SHP77 (cell line): ENCODE results near the gene PSMD5.

Experiments used
- DNase-seq, 2 experiments: peaks; one replicate each; lab custom pipeline; 2025; lab: John Stamatoyannopoulos, UW

PSMD5 gene

DNA sequence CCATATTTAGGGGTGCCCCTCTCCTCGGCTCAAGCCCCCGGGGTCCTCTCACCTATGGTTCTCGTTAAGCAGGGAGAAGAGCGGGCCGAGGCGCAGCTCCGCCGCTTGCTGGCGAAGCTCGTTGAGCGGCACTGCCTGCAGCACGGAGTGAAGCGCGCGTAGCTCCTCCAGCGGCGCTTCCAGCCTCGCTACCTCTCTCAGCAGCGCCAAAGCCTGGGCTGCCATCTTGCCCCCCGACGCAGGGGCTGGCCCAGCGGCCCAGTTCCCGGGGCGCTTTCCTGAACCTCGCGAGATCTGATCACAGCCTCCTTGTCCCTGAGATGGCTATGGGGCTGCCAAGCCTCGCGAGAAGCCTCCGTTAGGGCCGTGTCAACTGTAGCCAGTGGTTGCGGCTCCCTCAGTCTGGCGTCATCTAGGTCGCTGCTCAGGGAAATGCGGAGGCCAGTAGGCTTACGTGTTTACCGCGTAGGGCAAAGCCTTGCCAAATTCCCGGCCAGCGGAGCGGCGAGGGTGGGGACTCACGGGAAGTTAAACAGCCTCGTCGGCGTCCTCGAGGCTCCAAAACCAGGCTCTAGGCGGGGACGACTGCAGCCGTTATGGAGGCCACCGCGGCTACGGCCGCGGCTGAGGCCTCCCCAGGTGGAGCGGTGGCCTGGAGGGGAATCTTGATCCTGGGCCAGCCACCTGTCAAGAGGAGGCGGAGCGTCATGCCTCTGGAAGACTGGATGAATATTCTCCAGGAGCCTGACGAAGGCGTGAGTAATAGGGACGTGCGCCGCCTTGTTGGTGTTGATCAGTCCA, at the start of gene PSMD5:
Gene PSMD5, minus strand, starts transcription at position 238 of the 801 bp plus-strand sequence. Its CDS starts 13 bp downstream, at position 225.
- DNase-seq, result peak; percentile 98 to 99

DNA sequence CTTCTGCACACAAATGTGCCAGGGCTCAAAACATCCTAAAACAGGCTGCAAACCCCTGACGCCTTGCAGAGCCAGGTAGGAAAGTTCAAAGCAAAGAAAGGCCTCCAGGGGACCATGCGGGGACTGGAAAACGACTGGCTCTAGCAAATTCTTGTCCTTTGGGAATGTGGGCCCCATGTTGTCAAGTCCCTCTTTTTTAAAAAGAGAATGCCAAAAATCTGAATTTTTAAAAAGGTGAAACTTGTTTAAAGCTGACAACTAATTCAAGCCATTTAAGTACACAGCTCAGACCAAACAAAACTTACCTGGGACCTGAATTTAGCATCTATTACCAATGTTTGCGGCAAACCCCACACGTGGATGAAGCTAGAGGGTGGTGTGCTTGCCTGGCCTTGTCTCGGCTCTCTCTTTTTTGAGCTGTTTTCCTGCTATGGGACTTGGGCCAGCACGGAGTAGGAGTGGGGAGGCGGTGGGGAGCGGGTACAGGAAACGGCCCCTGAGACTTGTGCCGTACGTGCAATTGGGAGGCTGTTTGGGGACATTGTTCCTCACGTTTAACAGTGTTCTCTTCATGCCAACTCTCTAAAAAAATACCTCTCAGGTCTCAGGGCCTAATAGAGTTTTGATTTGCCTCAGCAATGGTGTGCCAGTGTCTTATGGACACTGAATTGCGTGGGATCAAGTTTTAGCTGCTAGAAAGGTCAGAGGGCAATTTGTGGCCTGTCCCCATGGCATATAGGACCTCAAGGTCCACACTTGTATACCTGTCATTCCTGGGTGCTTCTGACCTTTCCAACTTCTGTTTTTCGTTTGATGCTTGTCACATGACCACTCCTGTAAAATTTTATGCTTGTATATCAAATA, 49.4 kb upstream of the PSMD5 start:
- DNase-seq, result no peak

DNA sequence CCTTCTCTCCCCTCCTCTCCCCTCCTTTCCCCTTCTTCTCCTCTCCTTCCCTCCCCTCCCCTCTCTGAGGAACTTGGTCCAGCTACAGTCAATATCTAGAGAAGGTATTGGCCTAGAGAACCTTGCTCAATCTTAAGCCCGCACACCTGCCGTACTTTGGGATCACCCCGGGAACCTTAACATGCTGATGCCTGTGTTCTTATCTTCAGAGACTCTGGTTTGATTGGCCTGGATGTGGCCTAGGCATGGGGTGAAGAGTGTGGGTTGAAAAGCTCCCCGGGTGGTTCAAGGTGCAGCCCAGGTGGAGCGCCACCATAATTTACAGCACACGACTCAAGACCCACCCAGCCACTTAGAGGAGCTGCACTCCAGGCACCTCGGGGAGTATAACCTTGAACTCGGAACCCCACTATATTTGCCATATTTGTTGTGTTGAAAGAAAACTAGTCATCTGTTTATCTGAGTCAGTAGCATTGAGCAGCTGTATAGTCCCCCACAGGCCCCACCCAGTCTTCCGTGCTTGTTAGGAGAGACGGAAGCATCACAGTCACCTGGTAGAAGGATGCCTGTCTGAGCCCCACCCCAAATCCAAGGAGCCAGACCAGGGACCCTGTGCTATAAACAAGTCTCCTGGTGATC, 48.6 kb upstream of the PSMD5 start:
- DNase-seq, result no peak

DNA sequence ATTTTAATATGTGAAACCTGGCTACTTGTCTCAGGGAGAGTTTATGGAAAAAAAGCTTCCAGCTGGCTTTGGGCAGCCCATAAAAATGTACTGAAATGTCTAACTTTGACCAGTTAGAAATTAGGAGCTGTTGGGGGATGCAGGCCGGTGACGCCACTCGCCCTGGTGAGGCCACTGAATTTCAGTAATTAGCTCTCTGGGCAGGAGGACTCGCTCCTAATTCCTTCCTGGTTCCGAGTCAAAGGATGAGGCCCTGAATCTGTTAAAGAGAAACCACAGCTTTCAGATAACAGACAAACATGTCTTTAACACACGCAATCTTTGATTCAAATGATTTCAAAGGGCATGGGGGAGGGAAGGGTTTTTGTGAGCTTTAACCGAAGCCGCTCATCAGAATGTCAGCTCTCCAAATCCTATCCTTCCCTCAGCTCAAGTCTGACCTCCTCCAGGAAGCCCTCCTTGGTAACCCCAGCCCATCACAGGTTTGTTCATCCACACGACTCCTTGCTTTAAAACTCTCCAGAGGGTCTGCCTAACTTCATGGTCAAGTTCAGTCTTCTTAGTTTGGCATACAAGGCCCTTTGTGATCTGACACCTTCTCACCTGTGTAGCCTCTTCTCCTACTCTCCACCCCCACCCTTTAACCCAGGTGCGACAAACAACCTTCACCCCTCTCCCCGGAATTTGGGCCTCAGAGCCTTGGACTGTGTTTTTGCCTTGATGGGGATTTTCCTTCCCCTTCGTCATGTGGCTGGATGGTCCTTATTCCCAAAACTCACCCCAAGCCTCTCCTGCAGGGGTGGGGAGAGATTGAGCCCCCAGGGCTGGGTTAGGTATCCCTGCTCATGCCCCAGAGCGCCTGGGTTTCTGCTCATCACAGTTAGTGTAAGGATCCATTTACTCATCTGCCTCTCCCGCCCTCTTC, 47.9 kb upstream of the PSMD5 start:
- DNase-seq, result no peak

DNA sequence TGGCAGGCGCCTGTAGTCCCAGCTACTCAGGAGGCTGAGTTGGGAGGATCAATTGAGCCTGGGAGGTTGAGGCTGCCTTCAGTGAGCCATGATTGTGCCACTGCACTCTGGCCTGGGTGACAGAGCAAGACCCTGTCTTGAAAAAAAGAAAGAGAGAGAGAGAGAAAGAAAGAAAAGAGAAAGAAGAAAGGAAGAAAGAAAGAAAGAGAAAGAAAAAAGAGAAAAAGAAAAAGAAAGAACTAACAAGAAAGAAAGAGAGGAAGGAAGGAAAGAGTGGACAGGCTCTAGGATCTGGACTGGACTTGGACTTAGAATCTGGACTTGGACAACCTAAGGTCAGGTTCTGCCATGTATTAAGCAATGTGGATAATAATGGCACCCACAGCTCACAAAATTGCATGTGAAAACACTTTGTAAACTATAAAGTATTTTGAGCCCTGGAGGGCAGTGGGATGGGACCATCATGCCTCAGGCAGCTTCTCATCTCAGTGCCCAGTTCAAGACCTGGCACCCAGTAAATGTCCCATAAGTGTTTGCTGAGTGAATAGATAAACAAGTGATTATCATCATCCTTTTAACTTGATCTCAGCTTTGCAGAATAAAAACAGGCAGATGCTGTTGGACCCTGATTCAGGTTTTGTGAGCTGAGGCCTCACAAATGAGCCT, 47.0 kb upstream of the PSMD5 start:
- DNase-seq, result no peak

DNA sequence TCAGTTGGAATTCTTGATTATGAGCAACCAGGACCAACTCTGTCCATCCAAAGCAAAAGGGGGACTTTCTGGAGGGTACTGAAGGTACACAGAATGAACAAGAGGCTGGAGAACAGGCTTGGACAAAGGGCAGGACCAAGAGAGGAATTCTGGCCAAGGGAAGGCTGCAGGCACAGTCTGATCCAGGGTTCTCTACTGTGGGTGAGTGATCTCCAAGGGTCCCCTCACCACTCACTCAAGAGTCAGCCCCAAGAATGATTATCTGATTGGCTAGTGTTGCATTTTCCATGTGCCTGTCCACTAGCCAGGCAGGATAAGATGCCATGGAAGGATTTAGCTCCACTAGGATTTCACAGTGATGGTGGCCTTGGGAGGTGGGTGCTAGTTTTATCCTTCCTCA, 45.9 kb upstream of the PSMD5 start:
- DNase-seq, result no peak

DNA sequence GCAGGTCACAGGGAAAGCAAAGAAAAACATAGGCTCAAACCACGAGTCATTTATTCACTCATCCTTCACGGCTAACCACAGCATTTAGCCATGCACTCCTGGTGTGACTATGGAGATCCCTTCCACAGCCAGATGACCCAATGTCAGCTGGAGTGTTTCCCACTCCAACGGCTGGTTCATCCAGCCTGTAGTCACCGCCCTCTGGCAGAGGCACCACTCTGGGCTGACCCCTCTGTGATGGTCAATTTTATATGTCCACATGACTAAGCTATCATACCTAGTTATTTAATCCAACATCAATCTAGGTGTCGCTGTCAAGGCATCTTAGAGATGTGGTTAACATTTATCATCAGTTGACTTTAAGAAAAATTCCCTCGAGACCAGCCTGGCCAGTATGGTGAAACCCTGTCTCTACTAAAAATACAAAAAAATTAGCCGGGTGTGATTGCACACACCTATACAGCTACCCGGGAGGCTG, 43.8 kb upstream of the PSMD5 start:
- no peak for DNase-seq

DNA sequence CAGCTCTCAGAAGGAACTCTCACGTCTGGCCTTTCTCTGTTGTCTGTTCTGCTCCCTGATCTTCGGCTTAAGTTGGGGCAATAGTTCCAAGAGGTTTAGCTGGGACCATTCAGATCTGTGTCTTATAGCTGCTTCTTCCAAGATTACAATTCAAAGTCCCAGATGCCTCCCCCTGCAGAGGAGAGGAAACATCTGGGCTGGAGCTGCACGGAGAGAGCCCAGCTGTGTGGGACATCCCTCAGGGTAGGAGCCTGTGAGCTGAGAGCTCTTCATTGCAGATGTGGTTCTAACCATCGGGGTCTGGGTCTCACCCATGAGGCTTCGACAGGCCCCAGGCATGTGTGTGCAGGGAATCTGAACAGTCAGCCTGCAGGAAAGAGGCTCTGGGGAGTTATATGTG, 43.2 kb upstream of the PSMD5 start:
- DNase-seq, result no peak

DNA sequence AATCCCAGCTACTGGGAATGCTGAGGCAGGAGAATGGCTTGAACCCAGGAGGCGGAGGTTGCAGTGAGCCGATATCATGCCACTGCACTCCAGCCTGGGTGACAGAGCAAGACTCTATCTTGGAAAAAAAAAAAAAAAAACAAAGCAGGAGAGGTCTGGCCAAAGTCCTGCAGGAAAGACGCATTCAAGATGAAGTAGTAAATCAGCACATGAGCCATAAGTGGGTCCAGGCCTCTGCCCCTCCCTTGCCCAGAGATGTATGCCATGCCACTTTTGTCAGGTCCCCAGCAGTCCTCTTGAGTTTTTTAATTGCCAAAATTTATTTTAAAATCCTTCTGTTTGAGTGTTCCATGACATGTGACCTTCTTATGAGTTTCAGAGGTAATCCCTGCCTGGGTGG, 42.7 kb upstream of the PSMD5 start:
- DNase-seq, result no peak

DNA sequence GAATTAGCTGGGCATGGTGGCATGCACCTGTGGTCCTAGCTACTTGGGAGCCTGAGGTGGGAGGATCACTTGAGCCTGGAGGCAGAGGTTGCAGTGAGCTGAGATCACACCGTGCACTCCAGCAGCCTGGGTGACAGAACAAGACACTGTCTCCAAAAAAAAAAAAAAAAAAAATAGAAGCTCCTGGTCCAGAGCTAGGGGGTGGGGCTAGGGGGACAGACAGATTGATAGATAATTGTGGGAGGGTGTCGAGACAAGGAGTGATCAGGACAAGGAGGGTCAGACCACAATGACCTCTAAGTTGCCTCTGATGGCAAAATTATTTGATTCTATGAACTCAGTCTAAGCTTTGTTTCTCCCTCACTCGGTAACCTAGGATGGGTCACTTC, 40.9 kb upstream of the PSMD5 start:
- DNase-seq, result no peak

DNA sequence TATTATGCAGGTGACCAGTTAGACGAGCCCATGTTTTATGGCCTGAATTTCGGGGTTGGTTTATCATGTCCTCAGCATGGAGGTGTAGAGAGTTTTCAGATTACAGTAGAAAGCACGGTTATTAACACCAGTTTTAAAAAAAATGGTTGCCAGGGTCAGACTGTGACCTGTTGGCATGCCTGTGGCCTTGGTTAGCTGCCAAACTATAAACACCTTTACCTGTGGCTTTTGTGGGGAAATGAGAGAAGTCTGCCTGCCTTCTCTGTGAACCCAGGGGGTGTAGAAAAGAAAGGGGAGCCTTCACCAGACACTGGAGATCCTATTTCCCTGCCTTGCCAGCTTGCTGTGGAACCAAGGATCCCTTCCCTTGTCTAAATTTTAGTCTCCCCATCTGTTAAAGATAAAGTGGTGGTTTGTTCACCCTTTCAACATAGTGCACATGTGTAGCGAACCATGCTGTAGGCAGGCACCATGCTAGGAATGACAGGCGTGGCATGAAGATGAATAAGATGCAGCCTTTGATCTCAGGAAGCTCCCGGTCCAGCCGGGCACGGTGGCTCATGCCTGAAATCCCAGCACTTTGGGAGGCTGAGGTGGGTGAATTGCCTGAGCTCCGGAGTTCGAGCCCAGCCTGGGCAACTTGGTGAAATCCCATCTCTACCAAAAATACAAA, 40.3 kb upstream of the PSMD5 start:
- DNase-seq, result no peak

DNA sequence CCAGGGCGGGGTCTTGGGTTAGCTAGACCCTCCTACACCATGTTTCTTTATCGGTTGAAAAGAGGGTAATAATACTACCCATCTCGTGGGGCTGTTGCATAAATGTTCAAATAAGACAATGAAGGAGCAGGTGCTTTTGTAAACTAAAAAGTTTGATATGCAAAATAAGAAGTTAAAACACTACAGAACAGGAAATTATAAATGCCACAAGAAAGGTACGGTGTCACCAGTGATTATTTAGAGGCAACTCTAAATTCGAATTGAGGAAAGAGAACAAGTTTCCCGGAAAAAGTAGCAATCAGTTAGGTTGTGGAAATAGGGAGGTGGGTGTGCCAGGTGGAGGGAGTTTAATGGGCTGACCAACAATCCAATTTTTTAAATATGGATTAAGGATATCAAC, 36.7 kb upstream of the PSMD5 start:
- DNase-seq, result no peak

DNA sequence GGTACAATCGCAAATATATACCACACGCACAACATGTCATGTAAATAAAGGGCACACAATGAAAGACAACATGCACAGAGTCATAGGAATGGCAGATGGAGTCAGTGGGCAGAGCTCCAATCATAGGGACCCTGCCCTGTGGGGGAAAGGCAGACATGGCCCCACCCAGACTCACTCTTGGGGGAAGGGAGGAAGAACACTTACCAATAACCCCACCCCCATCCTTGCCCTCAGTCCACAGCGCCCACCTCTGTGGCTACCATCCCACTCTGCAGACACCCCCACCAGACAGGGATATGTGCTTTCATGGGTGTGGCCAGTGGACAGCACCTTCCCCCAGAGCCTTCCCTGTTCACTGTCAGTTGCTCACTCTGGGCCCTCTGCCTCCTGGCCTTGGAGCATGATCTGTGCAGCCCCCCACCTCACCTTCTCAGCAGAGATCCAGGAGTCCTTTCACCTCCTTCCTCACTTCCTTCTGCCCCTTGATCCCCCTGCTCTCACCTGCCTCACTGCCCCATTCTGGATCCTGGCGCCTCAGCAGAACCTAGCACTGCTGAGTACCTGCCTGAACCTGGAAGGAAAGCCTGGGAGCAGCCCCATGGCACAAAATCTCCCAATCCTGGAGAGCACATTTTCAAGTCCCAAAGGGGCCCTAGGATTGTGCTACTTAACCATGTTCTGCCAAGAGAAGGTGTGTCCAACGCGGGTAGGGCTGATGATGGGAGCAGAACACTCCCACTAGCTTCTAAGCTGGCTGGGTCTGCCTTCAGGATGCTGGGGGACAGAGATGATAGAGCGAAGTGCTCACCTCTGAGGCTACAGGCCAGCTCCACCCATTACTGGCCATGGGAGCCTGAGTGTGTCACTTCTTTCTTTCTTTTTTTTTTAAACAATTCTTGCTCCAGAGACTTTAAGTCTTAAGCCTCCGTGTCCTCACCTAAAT, 35.7 kb upstream of the PSMD5 start:
- DNase-seq, result peak in 1 of 2 experiments; percentile 55

DNA sequence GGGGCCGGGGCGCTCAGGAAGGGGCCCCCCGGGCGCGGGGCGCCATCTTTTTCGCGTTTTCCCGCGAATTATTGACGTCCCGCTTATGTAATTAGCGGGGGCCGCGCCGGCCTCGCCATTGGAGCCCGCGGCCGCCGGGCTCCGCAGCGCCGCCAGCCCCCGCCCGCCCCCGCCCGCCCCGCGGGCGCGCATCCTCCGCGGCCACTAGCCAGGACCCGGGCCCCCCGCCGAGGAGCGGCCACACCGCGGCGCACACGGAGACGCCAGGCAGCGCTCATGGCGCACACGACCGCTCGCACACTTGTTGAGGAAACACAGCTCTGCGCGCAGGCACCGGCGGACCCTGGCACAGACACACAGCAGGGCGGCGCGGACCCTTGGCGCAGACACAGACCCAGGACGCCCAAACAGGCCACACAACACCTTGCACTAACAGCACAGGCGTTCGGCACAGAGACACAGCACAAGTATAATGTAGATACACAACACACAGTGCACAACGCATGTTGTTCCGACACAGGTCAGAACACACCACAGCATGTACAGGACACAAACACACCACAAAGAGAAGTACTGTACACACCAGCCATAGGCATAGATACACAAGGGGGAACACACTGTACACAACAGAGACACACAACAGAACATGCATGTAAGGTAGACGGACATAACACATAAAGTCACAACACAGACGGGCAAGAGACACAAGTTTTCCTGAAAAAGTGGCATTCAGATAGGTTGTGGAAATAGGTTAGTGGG, 34.7 kb upstream of the PSMD5 start:
- DNase-seq, result peak; percentile 84 to 86

DNA sequence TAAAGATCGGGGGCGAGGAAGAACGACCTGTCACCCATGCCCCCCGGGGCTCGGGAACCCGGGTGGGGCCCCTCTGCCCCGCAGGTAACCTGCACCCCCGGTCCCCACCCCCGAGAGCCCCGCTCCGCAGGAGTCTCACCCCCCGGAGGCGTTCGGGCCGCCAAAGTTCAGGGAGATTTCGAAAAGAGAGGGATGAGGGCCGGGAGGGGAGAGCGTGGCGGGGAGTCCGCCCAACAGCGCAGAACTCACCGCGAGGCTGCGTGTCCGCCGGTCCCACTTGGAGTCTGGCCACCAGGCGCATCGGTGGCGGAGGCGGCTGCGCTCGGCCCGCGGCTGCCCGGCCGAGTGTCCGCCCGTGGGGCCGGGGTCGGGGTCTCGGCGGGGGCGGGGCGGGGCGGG, 34.1 kb upstream of the PSMD5 start, which contains the start of gene PHF19:
Gene PHF19, minus strand, starts transcription at position 347 of the 399 bp plus-strand sequence. CDS start 2,447 bp downstream, outside the sequence.
- DNase-seq, result peak in 1 of 2 experiments; percentile 76

DNA sequence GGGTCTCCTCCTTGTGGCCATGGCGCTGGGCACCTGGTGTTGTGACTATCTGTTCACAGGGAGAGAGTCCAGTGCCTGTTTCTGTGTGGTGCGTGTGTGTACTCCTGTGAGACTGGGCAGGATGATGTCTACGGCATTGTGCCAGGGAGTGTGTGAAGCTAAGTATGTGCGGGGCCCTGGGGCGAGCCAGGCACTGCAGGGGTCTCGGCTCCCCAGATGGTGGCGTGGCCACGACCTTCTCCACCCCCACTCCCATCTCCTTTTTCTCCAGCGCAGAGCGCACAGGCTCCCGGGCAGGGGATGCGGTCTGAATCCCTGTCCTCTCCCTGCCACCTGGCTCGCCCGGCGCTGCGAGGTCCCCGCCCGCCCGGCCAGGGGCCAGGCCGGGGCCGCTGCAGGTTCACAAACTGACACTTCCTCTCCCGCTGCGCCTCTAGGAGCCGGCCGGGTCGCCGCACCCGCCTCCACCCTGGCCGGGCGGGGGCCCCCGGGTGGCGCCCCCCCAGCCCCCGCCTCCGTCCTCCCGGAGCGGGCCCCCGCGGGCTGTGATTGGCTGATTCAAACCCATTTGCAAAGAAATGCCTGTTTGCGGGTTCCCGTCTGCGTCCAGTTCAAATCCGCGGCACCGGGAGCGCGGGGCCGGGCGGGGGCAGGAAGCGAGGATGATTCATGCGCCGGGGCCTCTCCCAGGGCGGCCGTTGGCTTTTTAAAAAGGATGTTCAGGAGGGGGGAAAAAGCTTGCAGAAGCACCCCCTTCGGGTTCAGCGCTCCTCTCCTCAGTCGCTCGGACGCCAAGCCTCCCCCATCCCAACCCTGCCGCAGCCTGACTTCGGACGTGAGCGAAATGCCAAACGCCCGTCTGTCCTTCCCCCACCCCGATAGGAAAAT, 33.5 kb upstream of the PSMD5 start:
- DNase-seq, result peak; percentile 90 to 94

DNA sequence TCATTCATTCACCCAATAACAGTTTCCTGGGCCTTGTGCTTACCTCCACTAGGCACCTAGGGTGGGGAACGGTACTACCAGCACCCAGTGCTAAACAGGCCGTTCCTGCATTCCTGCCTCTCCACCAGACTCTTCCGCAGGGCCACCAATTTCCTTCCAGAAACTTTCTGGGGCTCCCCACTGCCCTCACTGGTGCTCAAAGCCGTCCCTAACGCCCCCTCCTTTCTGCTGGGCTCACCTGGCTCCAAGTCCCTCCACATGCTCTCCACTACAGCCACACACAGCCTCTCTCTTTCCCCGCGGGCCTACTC, 32.9 kb upstream of the PSMD5 start:
- no peak for DNase-seq
